ENCODE measurements around the gene CTAG2.
A peak's percentile ranks its signal among the peaks of the same experiment; 100 is the strongest.
"Not testable (repeated sequence)": the region's sequence is repeated elsewhere in the genome, so short reads cannot be mapped to it uniquely, and the experiment has no call there.

Gene CTAG2

DNA sequence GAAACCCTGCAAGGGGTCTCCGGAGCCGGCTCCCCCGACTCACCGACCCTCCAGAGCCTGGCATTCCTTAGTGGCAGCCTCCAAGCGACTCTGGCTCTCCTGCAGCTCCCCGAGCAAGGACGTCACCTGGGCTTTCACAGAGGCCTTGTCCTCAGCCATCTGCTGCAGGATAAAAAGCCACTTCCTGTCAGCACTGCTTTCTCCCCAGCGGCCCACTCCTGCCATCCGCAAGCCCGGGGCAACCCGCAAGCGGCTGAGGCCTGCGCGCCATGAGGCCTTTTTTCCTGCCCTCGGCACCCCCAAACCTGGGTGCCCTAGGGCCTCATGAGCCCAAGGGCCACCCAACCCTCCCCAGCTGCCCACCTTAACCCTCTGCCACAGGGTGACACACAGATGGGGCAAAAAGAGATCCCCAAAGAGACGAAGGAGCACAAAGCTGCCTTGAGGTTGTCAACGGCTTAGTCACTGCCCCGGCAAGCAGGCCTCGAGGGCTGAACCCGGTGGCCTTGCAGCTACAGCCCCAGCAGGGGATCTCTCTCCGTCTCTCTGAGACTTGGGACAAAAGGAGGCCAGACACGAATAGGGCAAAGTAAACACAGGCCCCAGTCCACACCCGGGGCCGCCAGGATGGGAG is 7.5 kb downstream of the CTAG2 start:
- DNase-seq = not testable (repeated sequence)

DNA sequence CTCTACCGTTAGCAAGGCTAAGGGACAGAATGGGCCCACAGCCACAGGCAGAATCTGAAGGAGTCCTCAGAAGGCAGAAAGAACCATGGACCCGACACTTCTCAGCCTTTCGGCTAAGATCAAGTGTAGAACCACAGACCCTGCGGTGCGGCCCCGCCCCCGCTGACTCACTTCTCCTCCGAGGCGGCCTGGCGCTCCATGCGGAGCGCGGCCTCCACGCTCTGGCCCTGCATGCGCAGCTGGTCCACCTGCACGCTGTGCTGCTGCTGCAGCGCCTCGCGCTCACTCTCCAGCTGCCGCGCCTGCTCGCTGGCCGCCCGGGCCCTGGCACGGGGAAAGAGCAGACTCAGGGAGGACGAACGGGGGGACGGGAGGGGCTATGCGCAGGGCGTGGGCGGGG is 9.7 kb downstream of the CTAG2 start:
- DNase-seq = not testable (repeated sequence)

DNA sequence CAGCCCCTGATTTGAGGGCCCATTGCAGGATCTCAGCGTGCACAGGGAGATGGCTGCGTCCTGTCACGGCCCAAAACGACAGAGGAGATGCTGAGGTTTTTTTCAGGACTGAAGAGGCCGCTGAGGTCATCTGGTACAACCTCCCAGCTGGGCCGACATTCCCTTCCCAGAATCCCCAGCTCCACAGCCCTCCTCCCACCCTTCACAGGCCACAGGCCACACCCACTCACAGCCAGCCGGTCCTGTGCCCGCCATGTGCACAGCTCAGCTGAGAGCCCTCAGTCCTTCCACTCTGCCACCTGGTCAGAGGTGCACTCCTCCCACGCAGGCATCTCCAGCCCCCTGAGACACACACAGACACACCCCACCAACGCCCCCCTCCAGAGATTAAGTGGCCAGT is 11.6 kb downstream of the CTAG2 start:
- not testable (repeated sequence) for DNase-seq

DNA sequence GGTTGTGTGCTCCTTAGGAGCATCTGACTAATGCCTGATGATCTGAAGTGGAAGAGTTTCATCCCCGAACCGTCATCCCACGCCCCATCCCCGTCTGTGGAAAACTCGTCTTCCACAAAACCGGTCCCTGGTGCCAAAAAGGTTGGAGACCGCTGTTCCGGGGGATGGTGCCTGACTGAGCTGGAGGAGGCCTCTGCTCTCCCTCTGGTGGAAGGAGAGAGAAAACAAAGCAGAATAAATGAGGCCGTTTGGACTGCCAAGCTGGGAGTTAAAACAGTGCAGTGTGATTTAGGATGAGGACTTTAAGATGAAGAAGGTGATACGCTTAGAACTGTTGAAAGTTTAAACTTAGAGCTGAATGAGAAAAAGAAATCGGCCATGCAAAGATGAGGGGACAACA is 19.7 kb downstream of the CTAG2 start:
- not testable (repeated sequence) for DNase-seq

DNA sequence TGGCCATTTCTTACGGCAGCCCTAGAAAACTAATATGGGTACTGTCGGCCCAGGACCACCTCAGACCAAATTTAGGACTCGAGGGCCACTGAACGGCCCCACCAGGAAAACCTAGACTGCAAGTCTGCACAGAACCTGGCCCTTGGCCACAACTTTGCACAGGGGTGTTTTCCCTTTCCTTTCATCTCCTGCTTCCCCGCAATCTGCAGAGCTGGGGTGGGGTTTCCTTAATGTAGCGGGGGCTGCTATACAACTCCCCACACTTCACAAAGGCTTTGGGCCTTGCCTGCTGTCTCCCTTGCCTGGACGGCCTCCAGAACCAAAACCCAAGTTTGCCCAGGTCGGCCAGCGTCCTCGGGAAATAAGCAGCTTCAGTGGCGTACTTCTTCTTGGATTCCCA is 22.4 kb downstream of the CTAG2 start:
- not testable (repeated sequence) for DNase-seq

DNA sequence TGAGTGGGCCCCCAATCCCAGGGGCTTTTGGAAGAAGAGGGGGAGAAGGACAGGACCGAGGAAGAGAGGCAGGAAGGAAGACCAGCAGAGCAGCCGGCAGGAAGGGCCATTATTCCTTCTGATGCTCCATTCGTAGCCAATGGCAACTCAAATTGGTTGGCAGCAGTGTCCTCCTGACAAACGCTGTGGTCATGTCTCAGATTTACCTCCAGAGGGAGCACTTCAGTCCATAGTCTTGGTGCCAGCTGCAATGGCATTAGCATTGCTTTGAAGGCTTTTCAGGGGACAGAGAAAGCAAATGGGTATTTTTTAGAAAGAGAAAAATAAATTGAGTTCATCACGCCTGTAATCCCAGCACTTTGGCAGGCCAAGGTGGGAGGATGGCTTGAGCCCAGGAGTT is 24.4 kb downstream of the CTAG2 start:
- not testable (repeated sequence) for DNase-seq

DNA sequence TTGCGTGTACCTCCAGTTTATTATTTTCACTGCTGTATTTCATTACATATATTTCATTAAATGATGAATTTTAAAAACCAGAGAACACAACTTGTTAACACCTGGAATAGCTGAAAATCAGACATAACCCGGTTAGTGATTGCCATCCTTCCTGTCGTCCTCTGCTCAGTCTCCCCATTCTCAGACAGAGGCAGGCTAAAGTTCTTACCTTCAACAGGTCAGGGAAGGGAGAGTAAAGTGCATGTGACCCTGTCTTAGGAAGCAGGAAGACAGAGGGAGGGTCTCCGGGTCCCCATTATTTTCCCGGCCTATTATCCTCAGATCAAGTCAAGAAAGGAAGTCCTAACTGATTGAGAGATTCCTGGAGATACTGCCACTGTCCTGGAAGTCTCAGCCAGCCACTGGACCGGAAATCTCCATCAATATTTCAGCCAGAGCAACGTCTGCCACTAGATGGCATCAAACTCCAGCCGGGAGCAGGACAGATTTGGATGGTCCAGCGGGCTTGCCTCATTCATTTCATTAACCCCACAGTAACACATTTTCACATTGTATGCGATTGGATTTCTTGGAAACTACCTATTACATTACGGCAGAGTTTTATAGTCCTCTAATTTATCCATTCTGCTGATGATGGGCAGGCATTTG is 32.5 kb downstream of the CTAG2 start:
- not testable (repeated sequence) for DNase-seq

DNA sequence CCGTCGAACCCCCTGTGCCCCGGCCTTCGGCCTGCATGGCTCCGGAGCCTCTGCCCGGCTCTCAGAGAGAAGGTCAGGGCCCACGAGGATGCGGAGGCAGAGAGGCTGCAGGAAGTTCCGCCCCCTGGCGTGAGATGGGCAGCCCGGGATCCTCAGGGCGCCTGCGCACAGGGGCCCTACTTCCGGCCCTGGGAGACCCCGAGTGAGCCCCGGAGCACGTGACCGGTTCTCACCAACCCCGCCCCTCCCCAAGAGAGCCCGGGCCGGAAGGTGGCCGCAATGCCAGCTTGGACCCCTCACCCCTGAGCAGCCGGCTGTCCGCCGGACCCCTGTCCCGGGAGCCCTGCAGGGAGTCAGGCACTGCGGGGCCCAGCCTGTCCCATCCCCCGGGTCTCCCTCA is 34.2 kb downstream of the CTAG2 start, which contains the start of gene CTAG1B:
Gene CTAG1B (minus strand): TSS at position 101 of the 400 bp plus-strand sequence. CDS start 64 bp downstream, at position 37.
- DNase-seq = not testable (repeated sequence)

DNA sequence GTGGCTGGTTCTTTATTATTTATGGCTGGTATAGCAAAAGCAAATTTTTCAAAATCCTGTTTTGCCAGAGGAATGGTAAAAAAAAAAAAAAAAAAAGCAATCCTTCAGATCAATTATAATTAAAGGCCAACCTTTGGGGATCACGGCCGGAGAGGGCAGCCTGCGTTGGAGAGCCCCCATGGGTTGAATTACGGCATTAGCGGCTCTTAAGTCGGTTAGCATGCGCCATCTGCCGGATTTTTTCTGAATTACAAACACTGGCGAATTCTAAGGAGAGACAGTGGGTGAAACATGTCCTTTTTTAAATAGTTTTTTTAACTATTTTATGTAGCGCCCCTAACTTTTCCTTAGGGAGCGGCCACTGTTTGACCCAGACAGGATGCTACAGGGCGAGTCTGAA is 39.8 kb downstream of the CTAG2 start:
- not testable (repeated sequence) for DNase-seq

DNA sequence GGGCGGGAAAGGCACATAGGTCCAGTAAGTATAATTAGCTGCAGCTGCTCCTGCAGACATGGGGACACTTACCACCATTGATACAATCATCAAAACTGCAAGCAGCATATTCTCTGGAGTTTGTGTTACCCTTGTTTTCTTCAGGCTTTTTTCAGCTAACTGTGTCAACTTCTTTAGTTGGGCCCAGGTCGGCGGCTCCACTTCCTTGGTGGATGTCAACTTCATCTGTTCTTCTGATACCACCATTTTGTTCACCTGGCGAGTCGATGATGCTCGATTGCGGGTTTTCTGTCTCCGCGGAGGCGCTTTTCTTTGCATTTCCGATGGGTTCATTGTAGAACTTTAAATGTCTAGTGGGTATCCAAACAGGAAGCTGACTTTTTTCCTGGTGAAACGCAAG is 42.2 kb downstream of the CTAG2 start:
- DNase-seq = not testable (repeated sequence)

DNA sequence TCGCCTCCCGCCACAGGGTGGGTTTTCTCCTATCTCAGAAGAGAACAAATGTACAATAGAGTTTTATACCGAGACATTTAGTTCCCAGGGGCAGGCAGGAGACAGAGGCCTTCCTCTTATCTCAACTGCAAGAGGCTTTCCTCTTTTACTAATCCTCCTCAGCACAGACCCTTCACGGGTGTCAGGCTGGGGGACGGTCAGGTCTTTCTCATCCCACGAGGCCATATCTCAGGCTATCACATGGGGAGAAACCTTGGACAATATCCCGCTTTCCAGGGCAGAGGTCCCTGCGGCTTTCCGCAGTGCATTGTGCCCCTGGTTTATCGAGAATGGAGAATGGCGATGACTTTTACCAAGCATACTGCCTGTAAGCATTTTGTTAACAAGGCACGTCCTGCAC is 44.6 kb downstream of the CTAG2 start:
- DNase-seq = not testable (repeated sequence)

DNA sequence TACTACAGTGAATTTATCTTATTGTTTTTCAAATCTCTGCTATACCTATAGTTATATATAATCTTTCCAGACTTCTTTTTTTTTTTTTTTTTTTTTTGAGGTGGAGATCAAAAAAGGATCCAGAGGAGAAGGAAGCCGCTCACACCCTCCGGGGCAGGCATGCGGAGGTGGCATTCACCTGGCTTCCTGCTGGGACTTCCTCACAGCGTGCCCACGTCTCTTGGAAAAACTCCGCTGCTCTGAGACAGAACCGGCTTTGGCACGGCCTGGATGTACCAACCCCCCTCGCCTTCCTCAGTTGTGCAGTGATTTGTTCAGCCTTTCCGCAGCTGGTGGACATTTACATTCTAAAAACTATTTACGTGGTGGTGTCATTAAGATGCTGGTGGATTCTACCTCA is 45.4 kb downstream of the CTAG2 start:
- not testable (repeated sequence) for DNase-seq

DNA sequence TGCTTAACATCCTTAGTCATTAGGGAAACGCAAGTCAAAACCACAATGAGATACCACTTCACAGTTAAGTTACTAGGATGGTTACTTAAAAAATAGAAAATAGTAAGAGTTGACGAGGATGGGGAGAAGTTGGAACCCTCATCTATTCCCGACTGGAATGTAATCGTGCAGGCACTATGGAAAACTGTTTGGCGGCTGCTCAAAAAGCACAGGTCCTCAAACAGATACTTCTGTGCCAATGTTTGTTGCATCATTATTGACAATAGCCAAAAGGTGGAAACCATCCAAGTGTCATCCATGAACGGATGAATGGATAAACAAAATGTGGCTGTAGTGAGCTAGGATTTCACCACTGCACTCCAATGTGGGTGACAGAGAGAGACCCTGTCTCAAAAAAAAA is 46.0 kb downstream of the CTAG2 start:
- peak; percentile 84 for DNase-seq

DNA sequence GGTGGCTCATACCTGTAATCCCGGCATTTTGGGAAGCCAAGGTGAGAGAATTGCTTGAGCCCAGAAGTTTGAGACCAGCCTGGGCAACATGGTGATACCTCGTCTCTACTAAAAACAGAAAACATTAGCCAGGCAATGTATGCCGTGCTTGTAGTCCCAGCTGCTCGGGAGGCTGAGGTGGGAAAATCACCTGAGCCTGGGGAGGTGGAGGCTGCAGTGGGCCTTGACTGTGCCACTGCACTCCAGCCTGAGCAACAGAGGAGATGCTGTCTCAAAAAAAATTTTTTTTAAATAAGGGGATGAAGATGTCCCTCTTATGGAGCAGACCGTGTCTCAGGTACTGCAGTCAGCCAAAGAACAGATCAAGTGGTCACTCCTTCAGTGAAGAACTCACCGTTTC is 47.8 kb downstream of the CTAG2 start:
- no peak for DNase-seq

DNA sequence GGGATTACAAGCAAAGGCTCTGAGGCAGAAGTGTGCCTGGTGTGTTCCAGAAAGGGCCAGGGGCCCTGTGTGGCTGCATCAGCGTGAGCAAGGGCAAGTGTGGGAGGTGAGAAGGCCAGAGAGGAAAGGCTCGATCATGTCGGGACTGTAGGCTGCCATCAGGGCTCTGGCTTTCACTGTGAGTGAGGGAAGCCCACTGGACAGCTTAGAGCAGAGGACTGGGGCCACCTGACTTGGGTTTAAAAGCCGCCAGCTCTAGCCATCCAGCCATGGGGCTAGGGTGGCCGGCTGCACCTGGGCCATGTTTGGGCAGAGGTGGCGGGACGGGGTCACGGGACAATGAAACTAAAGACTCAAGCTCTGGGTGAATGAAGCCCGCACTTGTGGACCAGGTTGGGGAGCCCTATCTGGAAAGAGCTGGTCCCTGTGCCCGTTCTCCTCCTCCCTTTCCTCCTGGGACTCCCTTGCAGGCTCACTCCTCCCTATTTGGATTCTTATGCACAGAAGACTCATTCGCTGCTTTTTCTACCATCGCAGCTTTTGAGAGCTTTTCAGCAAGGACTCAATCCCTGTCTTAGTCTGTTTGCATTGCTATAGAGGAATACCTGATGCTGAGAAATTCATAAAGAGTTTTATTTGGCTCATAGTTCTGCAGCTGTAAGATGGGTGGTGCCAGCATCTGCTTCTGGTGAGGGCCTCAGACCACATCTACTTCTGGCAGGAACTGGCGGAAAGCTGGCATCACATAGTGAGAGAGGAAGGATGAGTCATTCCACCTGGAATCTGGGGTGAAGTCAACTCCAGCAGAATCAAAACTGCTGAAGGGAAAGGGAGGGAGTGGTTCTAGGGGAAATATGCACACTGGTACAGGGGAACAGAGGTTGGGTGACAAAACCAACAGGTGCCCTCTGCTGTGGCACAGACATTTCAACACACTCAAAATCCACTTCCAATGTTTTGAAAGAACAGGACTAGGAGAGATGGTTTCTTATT is 49.6 kb downstream of the CTAG2 start:
- DNase-seq = no peak

DNA sequence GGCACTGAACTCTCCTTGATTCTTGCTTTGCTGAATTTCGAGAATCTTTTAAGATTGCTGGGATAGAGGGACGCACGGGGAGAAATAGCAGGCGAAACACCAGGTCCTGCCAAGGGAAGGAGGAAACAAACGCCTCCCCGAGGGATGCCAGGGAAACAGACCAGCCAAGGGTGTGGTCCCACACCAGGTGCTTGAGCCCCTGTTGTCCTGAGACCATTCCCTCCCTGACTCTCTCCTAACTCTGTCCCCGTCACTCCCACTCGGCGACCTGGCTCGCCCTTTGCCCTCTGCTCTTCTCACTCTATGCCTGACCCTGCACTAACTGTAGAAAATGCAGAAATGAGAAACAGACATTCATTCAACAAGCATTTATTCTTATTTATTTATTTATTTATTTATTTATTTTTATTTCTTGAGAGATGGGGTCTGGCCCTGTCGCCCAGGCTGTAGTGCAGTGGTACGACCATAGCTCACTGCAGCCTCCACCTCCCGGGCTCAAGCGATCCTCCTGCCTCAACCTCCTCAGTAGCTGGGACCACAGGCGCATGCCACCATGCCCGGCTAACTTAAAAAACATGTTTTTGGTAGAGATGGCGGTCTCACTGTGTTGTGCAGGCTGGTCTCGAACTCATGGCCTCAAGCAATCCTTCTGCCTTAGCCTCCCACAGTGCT is 50.5 kb downstream of the CTAG2 start:
- DNase-seq = no peak

DNA sequence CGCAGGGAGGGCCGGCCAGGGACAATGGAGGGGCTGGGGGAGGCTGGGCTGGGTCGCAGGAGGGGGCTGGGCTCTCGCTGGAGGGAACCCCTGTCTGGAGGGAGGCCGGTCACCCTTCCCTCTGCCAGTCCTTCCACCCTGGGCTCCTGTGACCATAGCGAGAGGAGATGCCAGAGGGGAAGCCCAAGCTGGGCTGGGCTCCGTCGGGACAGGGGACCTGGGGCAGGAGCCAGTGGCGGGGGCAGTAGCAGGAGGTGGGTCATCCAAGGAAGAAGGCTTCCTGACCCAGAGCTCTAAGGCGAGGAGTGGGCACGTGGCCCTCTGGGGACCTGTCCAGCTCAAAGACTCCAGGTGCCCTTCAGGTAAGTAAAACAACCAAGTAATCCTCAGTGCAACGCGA is 51.2 kb downstream of the CTAG2 start:
- no peak for DNase-seq
